Measurements from ENCODE around the gene MT1F. TPM values are rescaled to one million over a fixed set of nuclear protein-coding genes. Genes with fewer than 3 reads are reported as not detected.

MT1F gene
- total RNA-seq (2022) (2.6 and 7.7 TPM in 2 replicates), Bru-seq, nascent RNA (percentile 37 among the genes with signal in this experiment), BruChase-seq, experiment 1, labeled RNA remaining after a 6-hour chase (percentile 57 among the genes with signal in this experiment), BruChase-seq, experiment 2, labeled RNA remaining after a 2-hour chase (percentile 46 among the genes with signal in this experiment)
- long read RNA-seq, transcript MT1F-201 (3 exons, 690 nt), result major isoform, 9 of 10 reads
- long read RNA-seq, partial matches to known transcripts, result 0 of 10 reads
- long read RNA-seq, other reads (novel, unspliced or antisense), result 0 of 10 reads

DNA sequence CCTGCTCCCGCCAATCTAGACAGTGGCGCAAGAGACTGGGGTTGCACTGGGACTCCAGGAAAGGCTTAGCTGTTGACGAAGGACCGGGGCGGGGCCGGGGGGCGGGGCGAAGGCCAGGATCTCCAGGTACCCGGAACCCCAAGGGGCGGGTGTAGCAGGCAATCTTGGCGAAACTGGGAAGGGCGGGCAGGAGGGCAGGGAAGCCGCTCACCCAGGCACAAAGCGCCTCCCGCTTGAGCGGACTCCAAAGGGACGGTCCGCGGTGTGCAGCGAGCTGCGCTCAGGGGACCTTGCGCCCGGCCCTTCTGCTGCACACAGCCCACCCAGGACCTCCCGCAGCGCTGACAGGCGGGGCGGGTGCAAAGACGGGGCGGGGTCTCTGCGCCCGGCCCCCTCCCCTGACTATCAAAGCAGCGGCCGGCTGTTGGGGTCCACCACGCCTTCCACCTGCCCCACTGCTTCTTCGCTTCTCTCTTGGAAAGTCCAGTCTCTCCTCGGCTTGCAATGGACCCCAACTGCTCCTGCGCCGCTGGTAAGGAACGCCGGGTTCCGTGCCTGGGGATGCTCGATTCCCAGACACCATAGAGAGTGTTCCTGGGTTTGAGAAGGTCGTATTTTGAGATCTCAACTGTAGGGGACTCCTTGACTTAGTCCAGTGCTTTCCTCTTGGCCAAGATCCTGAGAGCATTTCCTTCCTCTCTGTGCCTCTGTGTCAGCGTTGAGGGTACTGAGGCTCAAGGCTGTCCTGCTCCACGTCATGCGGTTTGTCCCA is at the start of gene MT1F:
MT1F (plus strand) TSS at position 405 of the 772 bp plus-strand sequence; CDS start at position 505, 100 bp downstream.
- intact Hi-C loops (cut with micrococcal nuclease; ENCODE audit: unreplicated experiment), result no loop called here
- Mint-ChIP-seq H3K9me3 (ENCODE audit: low read depth, unreplicated experiment) (no peaks in the 10 kb centered on the region), H3K27ac (ENCODE audit: unreplicated experiment) (peak within 1 kb of the TSS; percentile 11), H3K27me3 (ENCODE audit: unreplicated experiment) (peaks cover 38% of the 10 kb centered on the region), H3K36me3 (ENCODE audit: insufficient read depth, unreplicated experiment) (peaks cover 12% of the 10 kb centered on the region), H3K4me3 (ENCODE audit: low read depth, unreplicated experiment) (peak within 1 kb of the TSS; percentile 75), H3K4me1 (ENCODE audit: low read depth, unreplicated experiment) (no peaks in the 10 kb centered on the region)
- peak; percentile 83 for DNase-seq
- BruUV-seq (replicated peaks), result no TSS peak
- CTCF ChIA-PET, result interaction anchor here (0.6 to 0.9 kb wide), 6 partner anchors 27 to 737 kb away, joined by 3 to 5 read pairs (median 3); no protein-coding TSS in a partner anchor
- TF ChIP-seq CTCF (IDR thresholded peaks at IDR 0.05; ENCODE audit: unreplicated experiment), result no peak

GRCh38 chr16:56608043-56608875 is 49.5 kb upstream of the MT1F start, which contains the start of gene MT2A:
Gene MT2A (plus strand): TSS chr16:56608584. CDS start chr16:56608656, 72 bp downstream.
- no peak for TF ChIP-seq CTCF (IDR thresholded peaks at IDR 0.05; ENCODE audit: unreplicated experiment)
- Mint-ChIP-seq H3K27ac (ENCODE audit: unreplicated experiment) (peak within 1 kb of the TSS; percentile 6), H3K4me3 (ENCODE audit: low read depth, unreplicated experiment) (peak within 1 kb of the TSS; percentile 80), H3K36me3 (ENCODE audit: insufficient read depth, unreplicated experiment) (peaks cover 18% of the 10 kb centered on the region), H3K27me3 (ENCODE audit: unreplicated experiment) (no peaks in the 10 kb centered on the region), H3K9me3 (ENCODE audit: low read depth, unreplicated experiment) (no peaks in the 10 kb centered on the region), H3K4me1 (ENCODE audit: low read depth, unreplicated experiment) (peaks cover 40% of the 10 kb centered on the region)
- BruUV-seq (replicated peaks), result no TSS peak
- CTCF ChIA-PET, result interaction anchor here (0.6 to 2.1 kb wide), 7 partner anchors 7 to 94 kb away, joined by 3 to 9 read pairs (median 6); partner anchors contain the start of genes MT1E and MT1M
- intact Hi-C loops (cut with micrococcal nuclease; ENCODE audit: unreplicated experiment), result no loop called here
- DNase-seq, result peak; percentile 95

DNA sequence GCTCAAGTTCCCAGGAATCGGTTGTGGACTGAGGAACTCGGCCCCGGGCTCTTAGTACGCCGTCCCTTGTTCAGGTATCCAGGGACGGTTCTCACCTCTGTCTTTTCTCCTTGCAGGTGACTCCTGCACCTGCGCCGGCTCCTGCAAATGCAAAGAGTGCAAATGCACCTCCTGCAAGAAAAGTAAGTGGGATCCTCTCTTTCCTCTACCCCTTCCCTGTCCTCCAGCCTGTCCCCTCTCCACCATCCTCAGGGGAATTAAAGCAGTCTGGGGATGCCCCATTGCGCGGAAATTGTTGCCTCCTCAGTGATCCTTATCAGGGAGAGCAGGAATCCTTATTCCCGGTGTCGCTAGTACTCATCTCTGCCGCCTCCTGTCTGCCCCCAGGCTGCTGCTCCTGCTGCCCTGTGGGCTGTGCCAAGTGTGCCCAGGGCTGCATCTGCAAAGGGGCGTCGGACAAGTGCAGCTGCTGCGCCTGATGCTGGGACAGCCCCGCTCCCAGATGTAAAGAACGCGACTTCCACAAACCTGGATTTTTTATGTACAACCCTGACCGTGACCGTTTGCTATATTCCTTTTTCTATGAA is 48.8 kb upstream of the MT1F start:
- Mint-ChIP-seq H3K4me1 (ENCODE audit: low read depth, unreplicated experiment) (peaks cover 44% of the 10 kb centered on the region), H3K27me3 (ENCODE audit: unreplicated experiment) (no peaks in the 10 kb centered on the region), H3K36me3 (ENCODE audit: insufficient read depth, unreplicated experiment) (peaks cover 18% of the 10 kb centered on the region), H3K4me3 (ENCODE audit: low read depth, unreplicated experiment) (peak overlapping the region; percentile 80), H3K27ac (ENCODE audit: unreplicated experiment) (peak overlapping the region; percentile 6), H3K9me3 (ENCODE audit: low read depth, unreplicated experiment) (no peaks in the 10 kb centered on the region)
- intact Hi-C loops (cut with micrococcal nuclease; ENCODE audit: unreplicated experiment), result no loop called here
- DNase-seq, result no peak
- BruUV-seq (replicated peaks), result TSS peak; percentile 99
- CTCF ChIA-PET, result interaction anchor here (0.6 to 2.1 kb wide), 8 partner anchors 8 to 95 kb away, joined by 3 to 9 read pairs (median 5); partner anchors contain the start of genes MT1E and MT1M
- no peak for TF ChIP-seq CTCF (IDR thresholded peaks at IDR 0.05; ENCODE audit: unreplicated experiment)
